HG03442 (cell line): Measurements from ENCODE around the gene TCEANC2.
A peak's percentile ranks its signal among the peaks of the same experiment; 100 is the strongest.
"Not testable (repeated sequence)": the region's sequence is repeated elsewhere in the genome, so short reads cannot be mapped to it uniquely, and the experiment has no call there.

Experiments used
- ATAC-seq: cut with Tn5 transposase; IDR thresholded peaks from one replicate; pipeline ENCODE4 v1.9.1; 2021; ENCODE audit warnings: mild to moderate bottlenecking, moderate library complexity; ENCODE audit not compliant: unreplicated experiment

Gene TCEANC2

DNA sequence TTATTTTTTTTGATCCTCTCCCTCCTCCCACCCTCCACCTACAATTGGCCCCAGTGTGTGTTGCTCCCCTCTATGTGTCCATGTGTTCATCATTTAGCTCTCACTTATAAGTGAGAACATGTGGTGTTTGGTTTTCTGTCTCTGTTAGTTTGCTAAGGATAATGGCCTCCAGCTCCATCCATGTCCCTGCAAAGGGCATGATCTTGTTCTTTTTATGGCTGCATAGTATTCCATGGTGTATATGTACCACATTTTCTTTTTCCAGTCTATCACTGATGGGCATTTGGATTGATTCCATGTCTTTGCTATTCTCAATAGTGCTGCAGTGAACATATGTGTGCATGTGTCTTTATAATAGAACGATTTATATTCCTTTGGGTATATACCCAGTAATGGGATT lies 28.6 kb upstream of the TCEANC2 start:
- ATAC-seq = not testable (repeated sequence)

DNA sequence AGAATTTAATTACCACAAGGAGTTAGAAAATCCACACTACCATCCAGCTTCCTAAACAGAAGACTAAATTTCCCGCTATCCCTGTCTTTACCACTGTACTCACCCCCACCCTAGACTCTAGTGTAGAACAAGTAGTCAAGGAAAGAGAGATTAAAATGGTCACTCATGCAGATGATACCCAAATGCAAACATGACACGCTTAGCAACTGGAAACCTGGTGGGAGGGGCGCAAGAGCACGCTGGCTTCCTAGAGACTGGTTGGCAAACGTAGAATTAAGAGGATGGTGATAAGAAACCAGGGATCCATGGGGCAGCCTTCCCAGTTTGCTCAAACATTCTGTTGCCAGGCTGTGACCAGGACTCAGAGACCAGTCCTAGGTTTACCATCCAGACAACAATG lies 25.6 kb upstream of the TCEANC2 start:
- ATAC-seq = no peak

DNA sequence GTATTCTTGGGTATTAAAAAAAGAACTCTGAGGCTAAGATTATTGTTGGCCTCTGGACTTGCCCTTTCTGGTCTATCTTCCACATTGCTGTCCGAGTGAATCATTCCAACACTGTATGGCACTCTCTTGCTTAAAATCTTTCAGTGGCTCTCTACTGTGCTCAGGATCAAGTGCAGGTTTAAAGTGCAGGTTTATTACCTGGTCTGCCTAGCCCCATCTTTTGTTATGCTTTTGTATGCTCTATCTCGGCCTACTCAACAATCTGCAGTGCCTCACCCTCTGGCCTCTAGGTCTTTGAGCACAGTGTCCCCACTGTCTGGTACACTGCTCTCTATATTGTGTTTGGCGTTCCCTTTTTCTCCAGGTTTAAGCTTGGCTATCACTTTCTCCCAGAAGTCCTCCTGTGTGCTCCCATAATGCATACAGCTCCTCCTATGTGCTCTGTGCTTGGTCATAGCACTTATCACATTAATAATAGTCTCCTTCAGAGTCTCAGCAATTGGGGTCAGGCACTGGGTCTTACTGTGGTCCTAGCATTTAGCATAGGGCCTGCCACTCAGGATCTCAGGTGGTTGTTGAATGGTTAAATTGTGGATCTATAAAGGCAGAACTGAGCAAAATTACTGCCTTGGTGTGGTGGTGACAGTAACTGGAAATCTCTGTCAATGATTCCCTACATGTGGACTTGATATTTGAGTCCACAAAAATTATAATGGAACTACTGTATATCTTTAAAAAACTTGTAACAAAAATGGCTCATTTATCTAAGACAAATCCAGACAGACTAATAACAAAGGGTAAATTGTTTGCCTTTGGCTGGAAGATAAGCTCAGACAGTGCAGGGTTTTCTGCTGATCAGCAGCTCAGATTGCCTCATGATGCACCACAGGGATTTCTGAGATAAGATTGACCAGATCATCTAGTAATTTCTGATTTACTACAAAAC lies 24.8 kb upstream of the TCEANC2 start:
- ATAC-seq = no peak

DNA sequence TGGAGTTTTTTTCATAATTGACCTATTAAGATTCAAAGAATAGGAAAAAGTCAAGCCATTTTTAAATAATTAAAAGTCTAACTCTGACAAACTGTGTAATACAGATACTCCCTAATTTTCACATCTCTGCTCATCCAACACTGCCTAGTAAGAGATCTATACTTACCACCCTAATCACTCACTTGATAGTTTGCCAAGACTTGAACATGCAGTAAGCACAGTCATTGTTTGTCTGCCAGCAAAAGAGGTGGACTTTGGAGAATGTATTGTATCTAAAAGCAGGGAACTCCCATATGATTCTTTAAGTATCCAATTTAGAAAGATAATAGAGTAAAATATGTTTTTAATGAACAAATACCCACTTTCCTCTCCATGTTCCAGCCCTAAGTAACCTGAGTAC lies 15.9 kb upstream of the TCEANC2 start:
- no peak for ATAC-seq

DNA sequence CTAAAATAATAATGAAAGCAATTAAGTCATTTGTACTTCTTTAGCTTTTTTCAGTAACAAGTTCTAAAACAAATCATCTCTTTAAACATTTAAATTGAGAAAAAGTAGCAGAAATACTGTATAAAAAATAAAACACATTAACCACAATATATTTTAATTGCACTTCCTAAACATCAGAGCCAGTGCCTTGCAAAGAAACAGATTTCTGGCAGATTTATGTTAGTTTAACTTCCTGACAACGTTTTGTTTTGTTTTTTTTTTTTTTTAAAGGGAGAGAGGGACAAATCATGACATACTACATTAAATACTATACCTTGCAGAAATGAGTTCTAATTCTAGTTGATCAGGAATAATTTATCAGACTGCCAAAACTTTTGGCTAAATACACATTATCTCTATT lies 11.6 kb upstream of the TCEANC2 start:
- ATAC-seq = no peak

DNA sequence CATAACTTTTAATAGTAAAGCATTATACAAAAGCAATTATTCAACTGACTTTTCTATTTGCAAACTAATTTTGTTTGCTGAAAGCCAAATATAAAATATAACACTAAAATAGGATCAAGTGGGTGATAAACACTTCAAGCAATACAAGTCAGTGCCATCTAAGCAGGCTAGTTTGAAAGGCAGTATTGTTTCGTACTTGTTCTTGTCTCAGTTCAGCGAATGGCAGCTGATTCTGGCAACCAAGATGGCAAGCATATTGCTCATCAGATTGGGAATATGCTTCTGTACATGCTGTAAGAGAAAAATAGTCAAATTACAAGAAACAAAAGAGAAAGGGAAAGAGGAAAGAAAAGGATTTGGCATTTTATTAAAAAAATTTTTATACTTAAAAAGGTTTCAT lies 7.9 kb upstream of the TCEANC2 start:
- no peak for ATAC-seq

DNA sequence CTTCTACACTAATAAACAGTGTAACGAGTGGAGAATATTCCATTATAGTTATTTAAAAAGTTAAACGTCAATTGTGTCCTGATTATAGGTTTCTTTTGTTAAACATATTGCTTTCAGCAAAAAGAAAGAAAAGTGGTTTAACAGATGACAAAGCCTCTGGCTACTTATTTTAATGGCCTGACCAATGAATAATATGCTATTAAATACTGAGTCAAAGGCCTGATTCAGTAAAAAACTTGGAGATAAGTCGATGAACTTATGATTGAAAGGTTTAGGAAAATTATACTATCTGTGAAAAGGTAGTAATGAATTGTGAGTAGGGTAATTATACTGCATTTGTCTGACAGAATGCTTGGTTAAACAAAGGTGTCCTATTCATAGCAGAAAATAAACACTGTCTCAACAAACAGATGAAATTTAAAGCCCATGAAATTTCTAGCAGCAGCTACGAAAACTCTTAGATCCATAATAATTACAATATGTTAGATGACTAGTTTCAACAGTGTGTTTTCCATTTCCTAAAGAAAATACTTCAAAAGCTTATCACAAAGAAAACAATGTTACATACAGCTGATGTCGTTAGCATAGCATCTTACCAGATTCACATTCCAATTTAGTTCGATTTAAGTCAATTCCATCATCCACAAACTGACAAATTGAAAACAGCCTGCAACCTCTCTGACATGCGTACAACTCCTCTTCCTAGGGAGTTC lies 6.6 kb upstream of the TCEANC2 start:
- ATAC-seq = no peak

DNA sequence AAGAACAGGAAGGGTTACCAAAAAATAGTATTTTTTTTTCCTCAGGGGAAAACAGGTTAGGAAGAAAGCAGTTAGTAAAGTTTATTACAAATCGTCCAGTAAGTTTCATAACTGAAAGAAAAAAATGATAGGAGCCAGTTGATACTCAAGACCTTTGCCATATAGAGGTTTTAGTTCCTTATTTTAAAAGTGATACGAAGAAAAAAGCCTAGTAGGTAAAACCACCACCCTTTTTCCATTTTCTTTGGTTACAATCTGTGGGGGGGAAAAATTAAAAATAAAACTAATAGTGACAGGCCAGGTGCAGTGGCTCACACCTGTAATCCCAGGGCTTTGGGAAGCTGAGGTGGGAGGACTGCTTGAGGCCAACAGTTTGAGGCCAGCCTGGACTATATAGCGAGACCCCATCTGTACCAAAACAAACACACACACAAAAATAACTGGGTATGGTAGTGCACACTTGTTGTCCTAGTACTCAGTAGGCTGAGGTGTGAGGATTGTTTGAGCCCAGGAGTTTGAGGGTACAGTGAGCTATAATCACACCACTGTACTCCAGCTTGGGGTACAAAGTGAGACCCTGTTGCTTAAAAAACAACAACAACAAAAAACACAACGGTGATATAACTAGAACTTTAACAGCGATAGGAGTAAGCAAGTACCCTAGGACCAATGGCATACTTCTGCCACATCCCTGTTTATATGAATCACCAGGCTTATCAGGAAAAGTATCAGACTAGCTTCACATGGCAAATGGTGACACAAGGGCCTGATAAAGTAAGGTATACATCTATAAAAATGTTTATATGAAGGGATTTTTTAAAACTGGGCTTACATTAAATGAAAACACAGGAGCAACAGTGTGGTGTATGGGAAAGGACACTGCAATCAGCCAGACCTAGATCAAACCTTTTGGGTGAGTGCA lies 5.8 kb upstream of the TCEANC2 start:
- no peak for ATAC-seq

DNA sequence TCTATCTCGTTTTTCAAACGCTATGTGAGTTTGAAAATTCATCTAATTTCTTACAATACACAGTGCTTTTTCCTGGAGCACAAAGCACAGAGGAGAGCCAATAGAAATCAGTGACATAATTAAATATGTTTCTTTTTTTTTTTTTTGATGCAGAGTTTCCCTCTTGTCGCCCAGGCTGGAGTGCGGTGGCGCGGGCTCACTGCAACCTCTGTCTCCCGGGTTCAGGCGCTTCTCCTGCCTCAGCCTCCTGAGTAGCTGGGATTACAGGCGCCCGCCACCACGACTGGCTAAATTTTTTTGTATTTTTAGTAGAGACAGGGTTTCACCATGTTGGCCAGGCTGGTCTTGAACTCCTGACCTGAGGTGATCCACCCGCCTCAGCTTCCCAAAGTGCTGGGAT lies 3.0 kb upstream of the TCEANC2 start:
- ATAC-seq = not testable (repeated sequence)

DNA sequence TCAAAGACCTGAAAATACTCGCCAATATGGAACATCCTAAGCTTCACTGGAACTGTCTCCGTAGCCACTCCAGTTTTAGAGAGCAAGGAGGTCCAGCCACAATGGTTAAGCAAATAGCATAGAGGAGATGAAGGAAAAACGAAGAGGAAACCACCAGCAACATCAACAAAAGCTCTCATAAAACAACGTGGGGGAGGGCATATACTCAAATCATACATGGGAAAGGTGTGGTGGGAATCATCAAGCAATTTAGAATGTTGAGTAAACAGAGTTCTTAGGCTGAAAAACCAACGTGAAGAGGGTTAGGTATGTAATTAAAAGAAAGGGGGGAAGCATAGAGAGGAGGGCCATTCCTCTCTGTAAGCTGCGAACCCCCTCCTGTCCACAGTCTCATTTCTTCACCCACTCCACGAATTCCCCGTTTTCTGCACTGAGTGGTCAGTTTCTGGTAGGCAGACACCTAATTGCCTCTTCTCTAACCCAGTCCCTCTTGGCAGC lies 1.4 kb upstream of the TCEANC2 start:
- ATAC-seq = no peak

DNA sequence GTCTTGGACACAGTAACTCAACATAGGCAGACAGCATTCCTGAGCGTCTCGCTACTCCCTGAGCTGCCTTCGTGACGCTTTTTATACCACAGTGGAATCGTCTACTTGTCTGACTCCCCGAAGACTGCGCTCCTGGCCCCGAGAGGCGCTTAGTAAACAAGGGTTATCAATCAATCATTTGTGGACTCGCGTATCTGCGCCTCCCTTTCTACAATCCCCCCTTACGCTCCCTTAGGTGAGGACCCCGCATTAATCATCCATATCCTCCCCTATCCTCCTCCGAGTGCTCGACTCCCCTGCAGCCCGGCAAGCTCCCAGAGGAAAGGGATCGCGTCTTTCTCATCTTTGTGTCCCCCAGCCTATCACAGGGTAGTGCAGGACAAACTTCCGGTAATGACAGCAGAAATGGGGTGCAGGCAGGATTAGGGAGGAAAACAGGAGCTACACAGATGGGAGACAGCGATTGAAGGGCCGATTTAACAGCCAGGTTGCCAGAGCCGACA lies 926 bp upstream of the TCEANC2 start:
- ATAC-seq = peak; percentile 3

DNA sequence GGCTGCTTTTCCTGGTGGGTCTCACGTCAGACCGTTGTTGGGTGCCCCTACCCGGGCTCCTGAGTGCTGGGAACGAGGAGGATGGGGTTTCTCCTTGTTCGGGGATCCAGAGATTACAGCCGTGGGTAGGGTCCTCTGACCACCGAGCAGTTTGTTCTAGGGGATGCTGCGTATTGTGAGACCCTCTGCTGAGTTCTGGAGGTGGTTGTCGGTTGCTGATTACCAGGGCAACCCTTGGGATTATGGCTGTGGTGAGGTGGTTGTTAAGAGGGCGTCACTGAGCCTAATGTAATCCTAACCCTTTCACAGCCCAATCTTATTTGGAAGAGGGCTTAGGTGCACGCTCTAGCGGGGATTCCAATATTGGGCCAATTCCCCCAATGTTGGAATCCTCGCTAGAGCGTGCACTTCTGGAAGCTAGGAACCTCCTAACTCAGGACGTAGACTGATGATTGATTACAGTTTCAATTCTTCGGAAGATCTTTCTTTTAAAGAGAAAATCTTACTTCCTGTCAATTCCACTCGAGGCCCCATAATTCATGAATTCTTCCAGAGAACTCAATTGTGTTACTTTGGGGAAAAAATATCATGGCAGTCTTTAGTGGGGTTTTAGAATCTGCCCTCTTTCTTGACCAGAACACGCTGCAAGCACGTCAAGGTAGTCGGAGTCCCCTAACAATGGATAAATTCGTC lies 483 bp downstream of the TCEANC2 start:
- ATAC-seq = no peak

DNA sequence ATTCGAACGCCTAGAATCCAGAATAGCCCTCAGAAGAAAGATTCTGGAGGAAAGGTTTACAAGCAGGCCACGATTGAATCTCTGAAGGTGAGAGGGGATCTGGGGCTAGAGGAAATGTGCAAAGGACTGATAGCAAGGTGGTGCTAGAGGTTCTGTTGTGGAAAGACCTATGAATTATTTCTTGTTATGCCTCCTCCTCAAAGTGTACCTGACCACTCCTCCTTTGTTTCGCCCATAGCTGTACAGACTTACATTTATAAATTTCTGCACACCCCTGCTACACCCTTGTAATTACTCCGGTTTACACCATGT lies 986 bp downstream of the TCEANC2 start:
- no peak for ATAC-seq

DNA sequence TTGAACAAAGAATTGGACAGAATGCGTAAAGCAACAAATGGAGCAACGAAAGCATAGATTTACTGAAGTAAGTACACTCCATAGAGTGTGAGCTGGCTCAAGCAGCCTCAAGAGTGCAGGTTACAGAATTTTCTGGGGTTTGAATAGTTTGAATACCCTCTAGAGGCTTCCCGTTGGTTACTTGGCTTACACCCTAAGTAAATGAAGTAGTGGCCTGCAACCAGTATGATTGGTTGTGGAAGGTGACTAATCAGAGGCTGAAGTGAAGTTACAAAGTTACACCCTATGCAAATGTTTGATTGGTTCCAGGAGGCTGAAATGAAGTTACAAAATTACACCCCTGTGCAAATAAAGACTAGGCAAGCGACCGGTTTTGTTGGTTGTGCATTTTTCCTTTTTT lies 10.9 kb downstream of the TCEANC2 start:
- ATAC-seq = no peak

DNA sequence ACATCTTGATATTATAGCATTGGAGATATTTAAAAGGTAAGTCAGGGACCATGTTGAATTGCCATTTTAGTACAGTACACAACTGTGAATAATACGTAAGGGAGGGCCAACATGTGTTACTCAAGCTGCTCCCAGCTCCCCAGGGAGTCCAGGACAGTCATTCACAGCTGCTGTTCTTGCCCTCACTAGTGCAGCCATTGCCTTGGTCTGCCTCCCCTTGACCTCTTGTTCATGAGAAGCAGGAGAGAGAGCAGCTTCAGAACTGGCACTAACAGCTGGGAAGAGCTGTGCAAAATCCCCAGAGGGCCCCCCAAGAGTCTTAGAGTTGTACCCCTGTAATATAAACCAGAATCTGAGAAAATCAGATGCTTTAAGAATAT lies 16.4 kb downstream of the TCEANC2 start:
- no peak for ATAC-seq

DNA sequence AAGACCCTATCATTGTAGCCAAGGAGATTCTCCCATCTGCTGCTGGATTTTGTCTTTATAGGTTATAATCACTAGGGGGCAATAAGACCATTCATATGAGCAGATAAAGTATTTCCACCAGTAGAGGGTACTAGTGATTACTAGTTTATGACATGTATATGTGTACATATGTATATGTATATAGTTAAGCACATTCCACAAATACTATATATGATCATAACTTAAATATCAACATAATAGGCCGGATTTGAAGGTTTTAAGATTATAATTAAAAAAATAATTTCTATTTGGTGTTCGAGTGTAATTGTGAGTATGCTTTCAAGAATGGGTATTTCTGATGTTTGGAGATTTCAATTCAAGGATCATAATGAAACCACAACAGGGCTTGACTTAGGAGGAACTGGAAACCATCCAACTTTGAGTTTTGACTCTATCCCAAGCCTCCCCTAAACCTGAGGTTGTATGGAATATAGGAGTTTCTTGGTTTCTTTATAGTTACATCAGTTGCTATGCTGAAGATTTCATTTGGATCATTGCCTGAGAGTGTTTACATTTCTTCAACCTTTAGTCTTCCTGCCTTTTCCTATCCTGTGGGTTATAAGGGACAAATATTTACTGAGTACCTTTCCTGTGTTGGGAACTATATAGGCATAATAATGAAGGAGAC lies 16.9 kb downstream of the TCEANC2 start:
- ATAC-seq = peak; percentile 54

DNA sequence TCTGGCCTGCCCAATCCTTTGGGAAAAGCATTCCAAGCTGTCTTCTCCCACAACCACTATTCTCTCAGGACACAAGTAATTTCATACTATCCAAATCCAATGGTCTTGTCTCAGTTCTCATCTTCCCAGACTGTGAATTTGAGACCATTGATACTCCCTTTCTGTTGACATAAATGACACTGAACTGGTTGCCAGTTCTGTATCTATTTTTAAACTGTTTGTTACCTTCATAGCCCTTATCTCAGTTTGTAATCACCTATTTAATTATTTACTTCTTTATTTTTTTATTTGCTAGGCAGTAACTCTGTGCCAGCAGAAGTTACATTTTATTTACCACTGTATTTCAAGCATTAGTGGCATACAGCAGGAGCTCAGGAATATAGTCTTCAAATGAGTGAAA lies 24.0 kb downstream of the TCEANC2 start:
- no peak for ATAC-seq

DNA sequence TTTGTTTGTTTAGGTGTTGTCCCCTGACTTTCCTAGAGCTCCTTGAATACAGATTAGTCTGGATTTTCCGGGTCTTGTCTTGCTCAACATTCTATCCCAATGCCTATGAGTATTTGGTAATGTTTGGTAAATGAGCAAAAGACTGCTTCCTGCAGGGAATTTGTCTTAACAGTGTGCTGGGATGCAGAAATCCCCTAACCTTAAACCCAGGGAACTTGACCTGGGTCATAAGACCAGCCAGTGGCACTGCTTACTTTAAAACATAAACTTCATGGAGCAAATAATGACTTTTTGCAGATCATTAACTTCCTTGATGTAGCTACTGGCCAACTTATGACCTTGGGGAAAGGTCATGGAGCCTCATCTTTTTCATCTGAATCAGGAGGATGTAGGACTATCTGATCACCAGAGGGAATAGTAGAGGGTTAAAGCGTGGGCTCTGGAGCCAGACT lies 27.2 kb downstream of the TCEANC2 start:
- ATAC-seq = no peak

DNA sequence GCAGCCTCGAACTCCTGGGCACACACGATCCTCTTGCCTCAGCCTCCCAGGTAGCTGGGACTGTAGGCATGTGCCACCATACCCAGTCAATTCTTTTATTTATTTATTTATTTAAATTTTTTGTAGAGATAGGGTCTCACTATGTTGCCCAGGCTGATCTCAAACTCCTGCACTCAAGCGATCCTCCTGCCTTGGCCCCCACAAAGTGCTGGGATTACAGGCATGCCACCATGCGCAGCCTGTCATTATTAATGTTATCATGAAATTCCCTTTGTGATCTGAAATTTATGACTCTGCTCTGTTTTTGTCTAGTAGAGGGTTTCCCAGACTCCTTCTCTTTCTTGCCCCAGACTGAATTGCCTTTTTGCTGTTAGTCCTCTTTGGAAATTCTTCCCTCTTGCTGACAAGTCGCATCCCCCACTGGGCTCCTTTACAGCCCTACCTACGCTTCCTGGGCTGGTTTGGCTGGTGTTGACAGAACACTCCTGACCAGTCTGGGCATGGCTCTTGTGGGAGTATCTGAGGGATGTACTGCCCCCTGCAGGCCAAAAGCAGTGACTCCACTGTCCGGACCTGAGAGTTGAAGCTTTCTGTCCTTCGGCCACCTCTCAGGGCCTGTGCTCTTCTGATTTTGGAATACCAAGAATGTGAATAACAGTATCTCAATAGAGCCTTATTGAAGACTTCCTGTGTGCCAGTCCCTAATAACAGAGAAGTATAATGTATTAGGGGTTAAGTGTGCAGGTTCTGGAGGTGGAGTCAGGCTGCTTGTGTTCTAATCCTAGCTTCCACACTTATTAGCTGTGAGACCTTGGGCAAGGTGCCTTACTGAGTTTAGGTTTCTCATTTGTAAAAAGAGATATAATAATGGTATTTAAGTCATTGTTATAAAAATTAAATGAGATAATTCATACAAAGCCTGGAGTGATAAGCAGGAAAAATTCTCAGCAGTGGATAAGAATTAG lies 28.2 kb downstream of the TCEANC2 start:
- peak; percentile 76 for ATAC-seq
